Measurements from ENCODE around the gene NGEF. TPM values are rescaled to one million over a fixed set of nuclear protein-coding genes. Genes with fewer than 3 reads are reported as not detected.
A peak's percentile ranks its signal among the peaks of the same experiment; 100 is the strongest.
"Not testable (repeated sequence)": the region's sequence is repeated elsewhere in the genome, so short reads cannot be mapped to it uniquely, and the experiment has no call there.

NGEF gene
- total and polyA plus RNA-seq, 2 donors (not counting 1 experiment from before 2014, with no cell fraction given): under 0.01 to 0.24 TPM

DNA sequence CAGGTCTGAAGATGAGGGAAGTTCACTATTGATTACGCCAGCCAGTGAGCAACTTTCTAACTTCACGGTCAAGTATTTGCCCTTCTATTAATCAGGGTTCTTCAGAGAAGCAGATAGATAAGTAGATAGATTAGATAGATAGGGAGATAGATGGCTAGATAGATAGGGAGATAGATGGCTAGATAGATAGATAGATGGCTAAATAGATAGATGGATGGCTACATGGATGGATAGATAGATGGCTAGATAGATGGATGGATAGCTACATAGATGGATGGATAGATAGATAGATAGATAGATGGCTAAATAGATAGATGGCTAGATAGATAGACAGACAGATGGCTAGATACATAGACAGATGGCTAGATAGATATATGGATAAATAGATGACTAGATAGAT is 42.3 kb upstream of the NGEF start:
- Histone ChIP-seq H3K27ac (ENCODE audit: insufficient read depth, low read length) (no peak overlapping the region), H3K4me3 (replicated peaks in 1 of 4; ENCODE audit: control extremely low read depth in 1 of 4, insufficient read depth in 1 of 4, low read depth in 3 of 4, low read length in 4 of 4) (no peak overlapping the region), H3K4me1 (ENCODE audit: control insufficient read depth, extremely low read depth, insufficient read depth, low read length) (no peaks in the 10 kb centered on the region), H4K20me1 (ENCODE audit: control insufficient read depth, extremely low read depth, insufficient read depth, low read length) (no peaks in the 10 kb centered on the region), H2AFZ (ENCODE audit: low read length) (no peak overlapping the region), H3K4me2 (ENCODE audit: extremely low read depth, insufficient read depth, low read length) (no peak overlapping the region), H3K9me3 (ENCODE audit: control insufficient read depth, insufficient read depth, low read depth, low read length) (no peaks in the 10 kb centered on the region), H3K79me2 (ENCODE audit: control insufficient read depth, insufficient read depth, low read length) (no peaks in the 10 kb centered on the region), H3K36me3 (ENCODE audit: control insufficient read depth, insufficient read depth, low read length) (no peaks in the 10 kb centered on the region), H3K27me3 (ENCODE audit: control insufficient read depth, insufficient read depth, low read length) (peaks cover 8% of the 10 kb centered on the region), H3K9ac (ENCODE audit: insufficient read depth, low read length) (no peak overlapping the region)
- no peak for DNase-seq (ENCODE audit: low read depth in 2 of 2)
- TF ChIP-seq EZH2 (IDR thresholded peaks at IDR 0.05; ENCODE audit: low read length, missing control alignments): no peak
- TF ChIP-seq, protein P1, sequence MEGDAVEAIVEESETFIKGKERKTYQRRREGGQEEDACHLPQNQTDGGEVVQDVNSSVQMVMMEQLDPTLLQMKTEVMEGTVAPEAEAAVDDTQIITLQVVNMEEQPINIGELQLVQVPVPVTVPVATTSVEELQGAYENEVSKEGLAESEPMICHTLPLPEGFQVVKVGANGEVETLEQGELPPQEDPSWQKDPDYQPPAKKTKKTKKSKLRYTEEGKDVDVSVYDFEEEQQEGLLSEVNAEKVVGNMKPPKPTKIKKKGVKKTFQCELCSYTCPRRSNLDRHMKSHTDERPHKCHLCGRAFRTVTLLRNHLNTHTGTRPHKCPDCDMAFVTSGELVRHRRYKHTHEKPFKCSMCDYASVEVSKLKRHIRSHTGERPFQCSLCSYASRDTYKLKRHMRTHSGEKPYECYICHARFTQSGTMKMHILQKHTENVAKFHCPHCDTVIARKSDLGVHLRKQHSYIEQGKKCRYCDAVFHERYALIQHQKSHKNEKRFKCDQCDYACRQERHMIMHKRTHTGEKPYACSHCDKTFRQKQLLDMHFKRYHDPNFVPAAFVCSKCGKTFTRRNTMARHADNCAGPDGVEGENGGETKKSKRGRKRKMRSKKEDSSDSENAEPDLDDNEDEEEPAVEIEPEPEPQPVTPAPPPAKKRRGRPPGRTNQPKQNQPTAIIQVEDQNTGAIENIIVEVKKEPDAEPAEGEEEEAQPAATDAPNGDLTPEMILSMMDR (conservative IDR thresholded peaks at IDR 0.05 in 1 of 2, IDR thresholded peaks at IDR 0.05 in 1 of 2; ENCODE audit: low read depth in 1 of 2, low read length in 2 of 2): no peak

DNA sequence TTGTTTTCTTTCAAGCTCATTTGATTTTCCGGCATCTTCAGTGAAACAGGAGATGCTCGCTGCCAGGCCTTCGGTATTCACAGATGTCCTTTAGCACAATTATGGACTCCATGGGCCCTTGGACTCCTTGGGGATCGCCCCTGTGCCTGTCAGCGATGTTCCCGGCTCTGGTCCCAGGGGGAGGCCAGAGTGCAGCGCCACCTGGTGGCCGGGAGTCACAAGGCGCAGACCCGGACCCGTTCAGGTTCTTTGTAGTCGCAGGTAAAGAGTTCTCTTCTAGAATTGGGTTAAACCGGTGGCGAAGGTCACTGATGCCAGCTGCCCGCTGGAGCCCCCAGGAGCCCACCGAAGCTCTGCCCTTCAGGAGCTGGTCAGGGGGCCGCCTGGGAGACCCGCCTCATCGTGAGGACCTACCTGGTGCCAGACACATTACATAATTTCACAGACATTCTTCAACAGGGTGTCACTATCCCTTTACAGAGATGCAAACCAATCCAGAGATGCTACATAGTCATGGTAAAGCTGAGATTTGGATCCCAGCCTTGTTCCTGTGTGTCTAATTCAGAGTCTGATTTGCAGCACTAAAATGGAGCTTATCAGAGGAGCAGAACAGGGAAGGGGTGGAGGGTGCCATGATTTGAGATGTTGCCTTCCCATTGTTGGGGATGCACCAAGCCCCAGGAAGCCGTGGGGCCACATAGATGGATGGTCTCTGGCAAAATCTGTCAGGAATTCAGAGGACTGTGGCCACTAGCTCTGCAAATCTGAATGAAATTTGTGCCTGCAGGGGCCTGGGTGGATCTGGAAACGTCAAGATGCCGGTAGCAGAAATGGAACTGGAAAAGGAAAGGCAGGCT is 41.1 kb upstream of the NGEF start:
- no peak for TF ChIP-seq EZH2 (IDR thresholded peaks at IDR 0.05; ENCODE audit: low read length, missing control alignments)
- TF ChIP-seq, protein P1 (conservative IDR thresholded peaks at IDR 0.05 in 1 of 2, IDR thresholded peaks at IDR 0.05 in 1 of 2; ENCODE audit: low read depth in 1 of 2, low read length in 2 of 2): peak; percentile 84
- no peaks in the 10 kb centered on the region for H4K20me1 ChIP-seq (ENCODE audit: control insufficient read depth, extremely low read depth, insufficient read depth, low read length)
- DNase-seq (ENCODE audit: low read depth in 2 of 2): peak; percentile 25 to 38
- H3K9ac ChIP-seq (ENCODE audit: insufficient read depth, low read length): no peak overlapping the region
- no peak overlapping the region for H3K4me3 ChIP-seq (replicated peaks in 1 of 4; ENCODE audit: control extremely low read depth in 1 of 4, insufficient read depth in 1 of 4, low read depth in 3 of 4, low read length in 4 of 4)
- H3K79me2 ChIP-seq (ENCODE audit: control insufficient read depth, insufficient read depth, low read length): no peaks in the 10 kb centered on the region
- H3K4me1 ChIP-seq (ENCODE audit: control insufficient read depth, extremely low read depth, insufficient read depth, low read length): no peaks in the 10 kb centered on the region
- no peak overlapping the region for H3K27ac ChIP-seq (ENCODE audit: insufficient read depth, low read length)
- H2AFZ ChIP-seq (ENCODE audit: low read length): no peak overlapping the region
- no peaks in the 10 kb centered on the region for H3K36me3 ChIP-seq (ENCODE audit: control insufficient read depth, insufficient read depth, low read length)
- H3K27me3 ChIP-seq (ENCODE audit: control insufficient read depth, insufficient read depth, low read length): peaks cover 10% of the 10 kb centered on the region
- H3K4me2 ChIP-seq (ENCODE audit: extremely low read depth, insufficient read depth, low read length): no peak overlapping the region
- H3K9me3 ChIP-seq (ENCODE audit: control insufficient read depth, insufficient read depth, low read depth, low read length): no peaks in the 10 kb centered on the region

DNA sequence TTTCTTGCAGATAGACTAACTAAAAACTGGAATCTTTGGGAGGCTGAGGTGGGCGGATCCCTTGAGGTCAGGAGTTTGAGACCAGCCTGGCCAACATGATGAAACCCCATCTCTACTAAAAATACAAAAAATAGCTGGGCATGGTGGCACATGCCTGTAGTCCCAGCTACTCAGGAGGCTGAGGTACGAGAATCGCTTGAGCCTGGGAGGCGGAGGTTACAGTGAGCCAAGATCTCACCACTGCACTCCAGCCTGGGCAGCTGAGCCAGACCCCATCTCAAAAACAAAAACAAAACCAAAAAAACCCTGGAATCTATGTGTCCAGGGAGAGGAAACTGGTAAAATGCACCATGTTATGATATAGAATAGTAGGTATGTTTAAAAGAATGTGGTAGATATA is 39.5 kb upstream of the NGEF start:
- not testable (repeated sequence) for H4K20me1 ChIP-seq (ENCODE audit: control insufficient read depth, extremely low read depth, insufficient read depth, low read length); H3K36me3 ChIP-seq (ENCODE audit: control insufficient read depth, insufficient read depth, low read length); H3K9ac ChIP-seq (ENCODE audit: insufficient read depth, low read length); H3K4me2 ChIP-seq (ENCODE audit: extremely low read depth, insufficient read depth, low read length); H2AFZ ChIP-seq (ENCODE audit: low read length); H3K4me1 ChIP-seq (ENCODE audit: control insufficient read depth, extremely low read depth, insufficient read depth, low read length); H3K27me3 ChIP-seq (ENCODE audit: control insufficient read depth, insufficient read depth, low read length); H3K4me3 ChIP-seq (replicated peaks in 1 of 4; ENCODE audit: control extremely low read depth in 1 of 4, insufficient read depth in 1 of 4, low read depth in 3 of 4, low read length in 4 of 4); H3K79me2 ChIP-seq (ENCODE audit: control insufficient read depth, insufficient read depth, low read length); DNase-seq (ENCODE audit: low read depth in 2 of 2); H3K27ac ChIP-seq (ENCODE audit: insufficient read depth, low read length); H3K9me3 ChIP-seq (ENCODE audit: control insufficient read depth, insufficient read depth, low read depth, low read length)

Data from fibroblast of lung (primary cell).